ENCODE data around the gene MICOS13.

DNA sequence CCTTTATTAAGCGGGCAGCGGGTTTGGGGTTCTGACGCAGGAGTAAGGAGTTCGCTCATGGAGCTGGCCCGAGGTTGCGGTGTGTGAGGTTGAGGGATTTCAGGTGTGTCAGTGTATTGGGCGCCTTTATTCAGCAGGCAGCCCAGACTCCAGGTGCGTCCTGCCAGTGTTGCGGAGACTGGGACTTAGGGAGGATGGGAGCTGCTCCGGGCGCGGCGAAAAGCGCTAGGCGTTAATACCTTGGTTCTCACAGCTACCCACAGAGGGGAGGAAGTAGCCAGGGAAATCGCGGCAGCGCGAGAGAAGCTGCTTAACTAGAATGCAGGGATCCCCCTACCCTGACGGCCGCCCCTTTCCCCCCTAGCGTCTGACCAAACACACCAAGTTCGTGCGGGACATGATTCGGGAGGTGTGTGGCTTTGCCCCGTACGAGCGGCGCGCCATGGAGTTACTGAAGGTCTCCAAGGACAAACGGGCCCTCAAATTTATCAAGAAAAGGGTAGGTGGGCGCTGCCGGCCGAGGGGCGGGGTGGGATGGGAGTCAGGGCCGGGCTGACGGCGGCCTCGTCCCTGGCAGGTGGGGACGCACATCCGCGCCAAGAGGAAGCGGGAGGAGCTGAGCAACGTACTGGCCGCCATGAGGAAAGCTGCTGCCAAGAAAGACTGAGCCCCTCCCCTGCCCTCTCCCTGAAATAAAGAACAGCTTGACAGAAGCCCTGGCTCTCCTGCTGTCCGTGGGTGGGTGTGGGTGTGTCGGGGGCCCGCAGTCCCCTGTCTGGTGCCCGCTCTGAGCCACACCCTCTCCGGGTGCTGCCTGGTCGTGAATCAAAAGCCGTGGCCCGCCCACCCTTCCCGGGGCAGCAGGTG lies 10.9 kb upstream of the MICOS13 start:
- TF ChIP-seq, protein P1, sequence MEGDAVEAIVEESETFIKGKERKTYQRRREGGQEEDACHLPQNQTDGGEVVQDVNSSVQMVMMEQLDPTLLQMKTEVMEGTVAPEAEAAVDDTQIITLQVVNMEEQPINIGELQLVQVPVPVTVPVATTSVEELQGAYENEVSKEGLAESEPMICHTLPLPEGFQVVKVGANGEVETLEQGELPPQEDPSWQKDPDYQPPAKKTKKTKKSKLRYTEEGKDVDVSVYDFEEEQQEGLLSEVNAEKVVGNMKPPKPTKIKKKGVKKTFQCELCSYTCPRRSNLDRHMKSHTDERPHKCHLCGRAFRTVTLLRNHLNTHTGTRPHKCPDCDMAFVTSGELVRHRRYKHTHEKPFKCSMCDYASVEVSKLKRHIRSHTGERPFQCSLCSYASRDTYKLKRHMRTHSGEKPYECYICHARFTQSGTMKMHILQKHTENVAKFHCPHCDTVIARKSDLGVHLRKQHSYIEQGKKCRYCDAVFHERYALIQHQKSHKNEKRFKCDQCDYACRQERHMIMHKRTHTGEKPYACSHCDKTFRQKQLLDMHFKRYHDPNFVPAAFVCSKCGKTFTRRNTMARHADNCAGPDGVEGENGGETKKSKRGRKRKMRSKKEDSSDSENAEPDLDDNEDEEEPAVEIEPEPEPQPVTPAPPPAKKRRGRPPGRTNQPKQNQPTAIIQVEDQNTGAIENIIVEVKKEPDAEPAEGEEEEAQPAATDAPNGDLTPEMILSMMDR (IDR thresholded peaks at IDR 0.05) = no peak
- TF ChIP-seq POLR2AphosphoS5 (IDR thresholded peaks at IDR 0.05; ENCODE audit: low read depth, low read length) = no peak; the same call in 1 of the 2 replicates
